Loucy (cell line): Measurements from ENCODE around the gene SPAG6.

Experiments used
- H2AFZ ChIP-seq: fragments of 200-600 bp; sonication (generic); 2 replicates; pipeline ENCODE4 v1.6.0; 2016; ENCODE audit warnings: antibody characterized with exemption, mild to moderate bottlenecking, low read length, moderate library complexity
- H3F3A ChIP-seq: fragments of 200-600 bp; 2 replicates; pipeline ENCODE4 v1.6.0; 2016; ENCODE audit warnings: antibody characterized with exemption, low read depth, mild to moderate bottlenecking
- H3K27me3 ChIP-seq: fragments of 200-600 bp; sonication (generic); 2 replicates; pipeline ENCODE4 v1.6.1; 2014; ENCODE audit warnings: low read length, mild to moderate bottlenecking; ENCODE audit not compliant: insufficient read depth, poor library complexity, severe bottlenecking
- H3K36me3 ChIP-seq: fragments of 200-600 bp; sonication (generic); 2 replicates; pipeline ENCODE4 v1.6.1; 2016; ENCODE audit warnings: low read length; ENCODE audit not compliant: insufficient read depth
- H3K4me1 ChIP-seq: fragments of 200-600 bp; sonication (generic); 2 replicates; pipeline ENCODE4 v1.5.1; 2014; ENCODE audit warnings: low read length, mild to moderate bottlenecking; ENCODE audit not compliant: insufficient read depth, poor library complexity, severe bottlenecking
- H3K4me2 ChIP-seq: fragments of 200-600 bp; sonication (generic); 2 replicates; pipeline ENCODE4 v1.6.0; 2014; ENCODE audit warnings: antibody characterized with exemption, low read length, low read depth, mild to moderate bottlenecking; ENCODE audit not compliant: poor library complexity, severe bottlenecking
- H3K4me3 ChIP-seq: fragments of 200-600 bp; sonication (generic); 2 replicates; pipeline ENCODE4 v1.5.1; 2014; ENCODE audit warnings: low read length, mild to moderate bottlenecking, mixed read lengths; ENCODE audit not compliant: poor library complexity, severe bottlenecking
- H3K79me2 ChIP-seq: fragments of 200-600 bp; sonication (generic); 2 replicates; pipeline ENCODE4 v1.6.1; 2014; ENCODE audit warnings: low read length; ENCODE audit not compliant: insufficient read depth
- H3K9ac ChIP-seq: fragments of 200-600 bp; sonication (generic); 2 replicates; pipeline ENCODE4 v1.6.0; 2014; ENCODE audit warnings: mild to moderate bottlenecking, low read depth, low read length, moderate library complexity; ENCODE audit not compliant: poor library complexity, severe bottlenecking
- H3K9me2 ChIP-seq: fragments of 200-600 bp; sonication (generic); replicated peaks from 2 replicates; pipeline ENCODE4 v1.6.1; 2016; ENCODE audit warnings: low read depth, low read length, mixed read lengths
- H3K9me3 ChIP-seq: fragments of 200-600 bp; sonication (generic); 2 replicates; pipeline ENCODE4 v1.6.1; 2014; ENCODE audit warnings: mild to moderate bottlenecking, antibody characterized with exemption, low read length, low read depth; ENCODE audit not compliant: insufficient read depth
- H4K20me1 ChIP-seq: fragments of 200-600 bp; sonication (generic); 2 replicates; pipeline ENCODE4 v1.6.0; 2014; ENCODE audit warnings: antibody characterized with exemption, low read length, mild to moderate bottlenecking; ENCODE audit not compliant: insufficient read depth, poor library complexity, severe bottlenecking
- EZH2phosphoT487 ChIP-seq: fragments of 200-600 bp; IDR thresholded peaks from 2 replicates; pipeline ENCODE4 v1.6.1; 2018; ENCODE audit warnings: antibody characterized with exemption, mild to moderate bottlenecking, moderate library complexity, borderline replicate concordance
- TF ChIP-seq, protein P1 (sequence below): fragments of 200-600 bp; sonication (generic); conservative IDR thresholded peaks from 2 replicates; pipeline ENCODE4 v1.5.1; 2014; ENCODE audit warnings: mild to moderate bottlenecking, antibody characterized with exemption, low read length

SPAG6 gene

DNA sequence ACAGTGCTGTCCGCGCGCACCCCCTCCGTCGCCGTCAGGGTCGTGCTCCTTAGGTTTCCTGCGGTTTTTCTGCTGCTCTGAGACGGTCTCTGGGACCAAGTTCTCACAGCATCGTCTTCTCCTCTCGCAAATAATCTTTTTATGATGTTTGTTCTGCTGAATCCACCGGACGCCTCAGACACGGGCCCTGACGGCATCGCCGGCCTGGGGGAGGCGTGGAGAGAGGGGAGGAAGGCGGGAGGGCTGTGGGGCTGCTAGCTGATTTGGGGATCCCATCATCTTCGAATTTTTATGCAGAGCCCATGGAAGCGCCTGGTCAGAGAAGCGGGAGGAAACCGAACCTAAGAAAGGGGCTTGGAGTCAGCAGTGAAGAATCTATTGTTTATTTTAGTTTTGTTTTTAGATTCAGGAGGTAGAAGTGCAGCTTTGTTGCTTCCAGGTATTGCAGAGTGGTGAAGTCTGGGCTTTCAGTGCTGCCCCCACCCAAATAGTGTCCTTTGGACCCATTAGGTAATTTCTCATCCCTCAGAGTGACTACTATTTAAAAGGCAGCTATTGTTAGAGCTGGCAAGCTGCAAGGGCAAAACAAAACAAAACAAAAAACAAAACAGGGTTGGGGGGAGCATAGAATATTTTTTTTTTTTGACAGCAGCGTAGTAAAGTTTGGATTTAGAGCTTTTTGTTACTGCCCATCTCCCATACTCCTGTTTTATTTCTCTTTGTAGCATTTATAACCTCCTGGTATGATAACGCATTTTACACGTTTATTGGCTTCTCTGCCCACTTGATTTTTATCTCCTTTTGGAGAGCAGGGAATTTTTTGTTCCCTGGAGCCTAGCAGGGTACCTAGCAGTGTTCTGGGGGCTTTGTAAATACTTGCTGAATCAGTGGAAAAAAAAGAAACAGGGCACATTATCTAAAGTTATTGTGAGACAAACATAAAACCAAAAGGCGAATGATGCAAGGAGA is 92.6 kb downstream of the SPAG6 start:
- Histone ChIP-seq H3K9me2 (no peaks in the 10 kb centered on the region), H3K4me2 (peak overlapping the region; percentile 65), H2AFZ (no peak overlapping the region), H3K79me2 (peaks cover 33% of the 10 kb centered on the region), H4K20me1 (no peaks in the 10 kb centered on the region), H3K27me3 (no peaks in the 10 kb centered on the region), H3K9ac (peak overlapping the region; percentile 94), H3K4me3 (peak overlapping the region; percentile 85), H3K9me3 (no peaks in the 10 kb centered on the region), H3K4me1 (peaks cover 26% of the 10 kb centered on the region), H3F3A (peaks cover 6% of the 10 kb centered on the region; the same call in 1 of the 2 replicates), H3K36me3 (no peaks in the 10 kb centered on the region)
- TF ChIP-seq EZH2phosphoT487: no peak
- TF ChIP-seq, protein P1, sequence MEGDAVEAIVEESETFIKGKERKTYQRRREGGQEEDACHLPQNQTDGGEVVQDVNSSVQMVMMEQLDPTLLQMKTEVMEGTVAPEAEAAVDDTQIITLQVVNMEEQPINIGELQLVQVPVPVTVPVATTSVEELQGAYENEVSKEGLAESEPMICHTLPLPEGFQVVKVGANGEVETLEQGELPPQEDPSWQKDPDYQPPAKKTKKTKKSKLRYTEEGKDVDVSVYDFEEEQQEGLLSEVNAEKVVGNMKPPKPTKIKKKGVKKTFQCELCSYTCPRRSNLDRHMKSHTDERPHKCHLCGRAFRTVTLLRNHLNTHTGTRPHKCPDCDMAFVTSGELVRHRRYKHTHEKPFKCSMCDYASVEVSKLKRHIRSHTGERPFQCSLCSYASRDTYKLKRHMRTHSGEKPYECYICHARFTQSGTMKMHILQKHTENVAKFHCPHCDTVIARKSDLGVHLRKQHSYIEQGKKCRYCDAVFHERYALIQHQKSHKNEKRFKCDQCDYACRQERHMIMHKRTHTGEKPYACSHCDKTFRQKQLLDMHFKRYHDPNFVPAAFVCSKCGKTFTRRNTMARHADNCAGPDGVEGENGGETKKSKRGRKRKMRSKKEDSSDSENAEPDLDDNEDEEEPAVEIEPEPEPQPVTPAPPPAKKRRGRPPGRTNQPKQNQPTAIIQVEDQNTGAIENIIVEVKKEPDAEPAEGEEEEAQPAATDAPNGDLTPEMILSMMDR: no peak

DNA sequence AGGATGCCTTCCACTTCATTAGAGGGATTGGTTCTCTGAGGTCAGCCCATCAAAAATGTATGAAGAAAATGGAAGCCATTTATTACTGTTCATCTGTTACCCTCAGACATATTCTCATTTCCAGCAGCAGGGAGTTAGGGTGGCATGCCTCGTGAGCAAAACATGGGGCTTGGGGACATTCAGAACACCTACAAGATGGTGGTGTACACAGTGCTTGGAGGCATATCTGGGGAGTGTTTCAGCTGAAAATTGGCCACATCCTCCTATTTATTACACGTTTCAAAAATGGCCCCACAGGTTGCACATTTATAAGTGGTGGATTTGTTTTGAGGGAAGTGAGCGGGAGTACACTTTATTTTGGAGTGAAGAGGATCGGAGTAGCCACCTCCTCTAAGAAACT is 93.4 kb downstream of the SPAG6 start:
- H4K20me1 ChIP-seq: no peaks in the 10 kb centered on the region
- H3F3A ChIP-seq: peaks cover 6% of the 10 kb centered on the region; the same call in 1 of the 2 replicates
- TF ChIP-seq, protein P1: no peak
- TF ChIP-seq EZH2phosphoT487: no peak
- H3K79me2 ChIP-seq: peaks cover 33% of the 10 kb centered on the region
- H3K4me2 ChIP-seq: peak overlapping the region; percentile 65
- no peaks in the 10 kb centered on the region for H3K9me2 ChIP-seq
- peak overlapping the region; percentile 94 for H3K9ac ChIP-seq
- H3K4me1 ChIP-seq: peaks cover 26% of the 10 kb centered on the region
- peak overlapping the region; percentile 85 for H3K4me3 ChIP-seq
- no peaks in the 10 kb centered on the region for H3K27me3 ChIP-seq
- no peaks in the 10 kb centered on the region for H3K9me3 ChIP-seq
- no peak overlapping the region for H2AFZ ChIP-seq
- no peaks in the 10 kb centered on the region for H3K36me3 ChIP-seq

DNA sequence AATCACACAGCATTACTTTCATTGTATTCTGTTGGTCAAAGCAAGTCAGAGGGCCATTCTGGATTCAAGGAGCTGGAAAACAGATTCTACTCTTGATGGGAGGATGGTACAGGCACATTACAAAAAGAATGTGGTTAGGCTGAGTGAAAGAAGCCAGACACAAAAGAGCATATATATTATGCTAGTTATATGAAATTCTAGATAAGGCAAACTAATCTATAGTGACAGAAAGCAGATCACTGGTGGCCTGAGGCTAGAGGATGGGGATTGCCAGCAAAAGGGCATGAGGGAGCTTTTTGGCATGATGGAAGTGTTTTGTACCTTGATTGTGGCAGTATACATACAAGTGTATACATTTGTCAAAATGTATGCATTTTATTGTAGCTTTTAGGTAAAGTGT is 96.8 kb downstream of the SPAG6 start:
- peaks cover 20% of the 10 kb centered on the region for H3K4me1 ChIP-seq
- no peak overlapping the region for H3K9ac ChIP-seq
- no peak for TF ChIP-seq EZH2phosphoT487
- TF ChIP-seq, protein P1: no peak
- H3K4me3 ChIP-seq: no peak overlapping the region
- H3K79me2 ChIP-seq: peaks cover 26% of the 10 kb centered on the region
- H3K4me2 ChIP-seq: no peak overlapping the region
- no peak overlapping the region for H2AFZ ChIP-seq
- no peaks in the 10 kb centered on the region for H3K9me3 ChIP-seq
- no peaks in the 10 kb centered on the region for H3K9me2 ChIP-seq
- no peaks in the 10 kb centered on the region; the same call in 1 of the 2 replicates for H3F3A ChIP-seq
- H4K20me1 ChIP-seq: no peaks in the 10 kb centered on the region
- no peaks in the 10 kb centered on the region for H3K27me3 ChIP-seq
- H3K36me3 ChIP-seq: no peaks in the 10 kb centered on the region
